ENCODE data around the gene AANAT. TPM values are rescaled to one million over a fixed set of nuclear protein-coding genes. Genes with fewer than 3 reads are reported as not detected.

The AANAT gene
- total RNA-seq, 1 experiment from 2014 or later = not detected

GRCh38 chr17:76510831-76511244, 43.4 kb downstream of the AANAT start:
- Histone ChIP-seq H3K9me2 (ENCODE audit: insufficient read depth) (no peaks in the 10 kb centered on the region), H3K4me3 (no peak overlapping the region), H3K27me3 (ENCODE audit: insufficient read depth, low read depth) (no peaks in the 10 kb centered on the region), H3K27ac (no peak overlapping the region), H3K9me3 (ENCODE audit: insufficient read depth, low read depth) (no peaks in the 10 kb centered on the region), H2AFZ (no peak overlapping the region), H3K4me2 (no peak overlapping the region), H3F3A (ENCODE audit: insufficient read depth, low read depth) (no peaks in the 10 kb centered on the region), H3K36me3 (ENCODE audit: low read depth) (no peaks in the 10 kb centered on the region), H4K20me1 (ENCODE audit: insufficient read depth) (no peaks in the 10 kb centered on the region), H3K4me1 (replicated peaks; ENCODE audit: insufficient read depth) (no peaks in the 10 kb centered on the region), H3K79me2 (ENCODE audit: low read depth) (no peaks in the 10 kb centered on the region)
- no TSS peak for BruUV-seq (replicated peaks)
- intact Hi-C loops (cut with micrococcal nuclease; ENCODE audit: unreplicated experiment) = no loop called here
- DNase-seq = no peak
- ChIA-PET CTCF (no interaction called here), POLR2A (ENCODE audit: unreplicated experiment) (no interaction called here)
- TF ChIP-seq EZH2 (IDR thresholded peaks at IDR 0.05; ENCODE audit: low read depth) = no peak
- TF ChIP-seq CTCF (conservative IDR thresholded peaks at IDR 0.05) = no peak

GRCh38 chr17:76511668-76512365, 44.4 kb downstream of the AANAT start:
- H3F3A ChIP-seq (ENCODE audit: insufficient read depth, low read depth) = no peaks in the 10 kb centered on the region
- ChIA-PET POLR2A (ENCODE audit: unreplicated experiment) (no interaction called here), CTCF (interaction anchor here (0.8 kb wide), 1 partner anchor 46 kb away, joined by 3 read pairs; no protein-coding TSS in a partner anchor)
- H4K20me1 ChIP-seq (ENCODE audit: insufficient read depth) = no peaks in the 10 kb centered on the region
- H3K4me3 ChIP-seq = no peak overlapping the region
- H3K27ac ChIP-seq = no peak overlapping the region
- no peak overlapping the region for H2AFZ ChIP-seq
- H3K9me3 ChIP-seq (ENCODE audit: insufficient read depth, low read depth) = no peaks in the 10 kb centered on the region
- BruUV-seq (replicated peaks) = no TSS peak
- no peaks in the 10 kb centered on the region for H3K79me2 ChIP-seq (ENCODE audit: low read depth)
- intact Hi-C loops (cut with micrococcal nuclease; ENCODE audit: unreplicated experiment) = no loop called here
- H3K4me2 ChIP-seq = no peak overlapping the region
- no peaks in the 10 kb centered on the region for H3K36me3 ChIP-seq (ENCODE audit: low read depth)
- DNase-seq = no peak
- H3K4me1 ChIP-seq (replicated peaks; ENCODE audit: insufficient read depth) = no peaks in the 10 kb centered on the region
- no peak for TF ChIP-seq EZH2 (IDR thresholded peaks at IDR 0.05; ENCODE audit: low read depth)
- no peak for TF ChIP-seq CTCF (conservative IDR thresholded peaks at IDR 0.05)
- H3K27me3 ChIP-seq (ENCODE audit: insufficient read depth, low read depth) = no peaks in the 10 kb centered on the region
- no peaks in the 10 kb centered on the region for H3K9me2 ChIP-seq (ENCODE audit: insufficient read depth)

GRCh38 chr17:76512366-76513305, 45.2 kb downstream of the AANAT start:
- ChIA-PET POLR2A (ENCODE audit: unreplicated experiment) (no interaction called here), CTCF (interaction anchor here (0.6 to 0.8 kb wide), 2 partner anchors 46 to 205 kb away, joined by 3 read pairs; no protein-coding TSS in a partner anchor)
- intact Hi-C loops (cut with micrococcal nuclease; ENCODE audit: unreplicated experiment) = no loop called here
- Histone ChIP-seq H4K20me1 (ENCODE audit: insufficient read depth) (no peaks in the 10 kb centered on the region), H3K27me3 (ENCODE audit: insufficient read depth, low read depth) (no peaks in the 10 kb centered on the region), H3K9me2 (ENCODE audit: insufficient read depth) (no peaks in the 10 kb centered on the region), H3K79me2 (ENCODE audit: low read depth) (no peaks in the 10 kb centered on the region), H2AFZ (no peak overlapping the region), H3F3A (ENCODE audit: insufficient read depth, low read depth) (no peaks in the 10 kb centered on the region), H3K4me3 (no peak overlapping the region), H3K36me3 (ENCODE audit: low read depth) (no peaks in the 10 kb centered on the region), H3K4me2 (no peak overlapping the region), H3K27ac (no peak overlapping the region), H3K9me3 (ENCODE audit: insufficient read depth, low read depth) (no peaks in the 10 kb centered on the region), H3K4me1 (replicated peaks; ENCODE audit: insufficient read depth) (no peaks in the 10 kb centered on the region)
- TF ChIP-seq EZH2 (IDR thresholded peaks at IDR 0.05; ENCODE audit: low read depth) = no peak
- TF ChIP-seq CTCF (conservative IDR thresholded peaks at IDR 0.05) = no peak
- no TSS peak for BruUV-seq (replicated peaks)
- DNase-seq = no peak

Data from PC-9 (cell line).